Vagina (tissue), 2 donors: ENCODE results near the gene ST8SIA6. TPM values are rescaled to one million over a fixed set of nuclear protein-coding genes. Genes with fewer than 3 reads are reported as not detected.

Experiments used
- DNase-seq, 2 donors: peaks; one replicate each; pipeline ENCODE4 v3.0.0-alpha.2; 2017; ENCODE audit errors: extremely low spot score in 2 of 2
- H3K27ac ChIP-seq: fragments of 200-600 bp; sonication (generic); one replicate; pipeline ENCODE4 v1.5.1; 2019
- H3K27me3 ChIP-seq: fragments of 200-600 bp; sonication (generic); one replicate; pipeline ENCODE4 v1.5.1; 2019
- H3K36me3 ChIP-seq, 2 donors: fragments of 200-600 bp; sonication (generic); one replicate each; pipeline ENCODE4 v1.5.1; 2017 to 2019
- H3K4me1 ChIP-seq: fragments of 200-600 bp; sonication (generic); one replicate; pipeline ENCODE4 v1.5.1; 2019
- H3K4me3 ChIP-seq, 2 donors: fragments of 200-600 bp; sonication (generic); 1 replicate in 1 of 2; 2 replicates in 1 of 2; pipeline ENCODE4 v1.5.1; 2016 to 2019
- H3K9me3 ChIP-seq: fragments of 200-600 bp; sonication (generic); one replicate; pipeline ENCODE4 v1.5.1; 2019
- POLR2A ChIP-seq, 2 donors: fragments of 450-650 bp; IDR thresholded peaks; one replicate each; pipeline ENCODE4 v1.6.1; 2017; ENCODE audit warnings: antibody characterized with exemption in 2 of 2, mild to moderate bottlenecking in 2 of 2, moderate library complexity in 2 of 2
- POLR2AphosphoS5 ChIP-seq, 2 donors: sonication (generic); formaldehyde crosslinking; IDR thresholded peaks; one replicate each; pipeline ENCODE4 v1.9.0; 2017; ENCODE audit warnings: antibody characterized with exemption in 2 of 2, mild to moderate bottlenecking in 2 of 2, low read depth in 1 of 2; ENCODE audit not compliant: insufficient read depth in 1 of 2
- intact Hi-C: fragments of 100-400 bp; cut with DNase I; formaldehyde crosslinking; loops from one replicate; pipeline ENCODE4 v1.15.1; 2023
- small RNA-seq: library from RNA; depleted of rRNA; stranded (forward); fragments of <200 nt; gene quantifications from one replicate; pipeline ENCODE3, GENCODE V24; 2016
- total RNA-seq: library from RNA; depleted of rRNA; stranded (reverse); fragments of >200 nt; gene quantifications from one replicate; pipeline ENCODE4 v1.2.3, GENCODE V29; 2016
- TF ChIP-seq, protein P1 (sequence below), 3 experiments: fragments of 450-650 bp in 2 of 3; fragments of 200-600 bp in 1 of 3; sonication (generic) in 1 of 3; IDR thresholded peaks; one replicate each; pipeline ENCODE4 v1.5.1; 2017 to 2019; ENCODE audit warnings: antibody characterized with exemption in 3 of 3, mild to moderate bottlenecking in 2 of 3, moderate library complexity in 2 of 3

ST8SIA6 gene
- total RNA-seq, 1 donor from 2014 or later = 1.2 TPM

- H3K27ac ChIP-seq = no peak overlapping the region
- H3K4me1 ChIP-seq = no peaks in the 10 kb centered on the region
Measured at GRCh38 chr10:17278607-17279240, 175.7 kb downstream of the ST8SIA6 start.

DNA sequence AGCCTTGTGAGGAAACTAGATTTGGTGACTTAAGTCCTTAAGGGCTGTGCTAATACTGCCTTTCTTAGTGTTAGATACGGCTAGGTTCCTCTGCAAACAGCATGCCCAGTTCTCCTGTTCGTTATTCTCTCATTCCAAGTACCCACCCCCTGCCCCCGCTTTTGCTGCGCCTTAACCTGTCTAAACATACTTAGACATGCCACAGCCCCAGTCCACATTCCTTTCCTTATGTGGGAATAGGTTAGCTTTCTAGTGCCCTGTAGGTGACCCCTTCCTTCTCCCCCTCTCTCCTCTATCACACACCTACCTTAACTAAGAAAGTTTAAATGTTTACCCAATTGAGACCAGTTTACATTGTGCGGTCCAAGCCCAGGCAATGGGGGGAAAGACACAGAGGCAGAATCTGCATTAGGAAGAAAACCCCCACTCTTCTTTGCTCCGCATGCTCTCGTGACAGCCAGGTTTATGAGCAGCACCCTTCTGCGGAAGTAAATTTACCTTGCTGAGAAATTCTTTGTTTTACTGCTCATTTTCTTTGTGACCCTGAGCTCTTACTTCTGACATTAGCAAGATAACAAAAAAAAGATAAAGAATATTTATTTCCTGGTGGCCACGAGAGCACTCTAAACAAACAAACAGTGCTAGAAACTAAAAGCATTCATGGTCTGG, 177.5 kb downstream of the ST8SIA6 start:
- intact Hi-C loops = no loop called here
- no peak overlapping the region for H3K27ac ChIP-seq
- no peaks in the 10 kb centered on the region for H3K9me3 ChIP-seq
- H3K27me3 ChIP-seq = no peaks in the 10 kb centered on the region
- H3K4me1 ChIP-seq = no peaks in the 10 kb centered on the region
- H3K36me3 ChIP-seq = no peaks in the 10 kb centered on the region
- DNase-seq = no peak
- H3K4me3 ChIP-seq = no peak overlapping the region
- TF ChIP-seq POLR2AphosphoS5 (IDR thresholded peaks at IDR 0.05; ENCODE audit: insufficient read depth in 1 of 2, low read depth in 1 of 2) (no peak), POLR2A (IDR thresholded peaks at IDR 0.05) (no peak)
- TF ChIP-seq, protein P1, sequence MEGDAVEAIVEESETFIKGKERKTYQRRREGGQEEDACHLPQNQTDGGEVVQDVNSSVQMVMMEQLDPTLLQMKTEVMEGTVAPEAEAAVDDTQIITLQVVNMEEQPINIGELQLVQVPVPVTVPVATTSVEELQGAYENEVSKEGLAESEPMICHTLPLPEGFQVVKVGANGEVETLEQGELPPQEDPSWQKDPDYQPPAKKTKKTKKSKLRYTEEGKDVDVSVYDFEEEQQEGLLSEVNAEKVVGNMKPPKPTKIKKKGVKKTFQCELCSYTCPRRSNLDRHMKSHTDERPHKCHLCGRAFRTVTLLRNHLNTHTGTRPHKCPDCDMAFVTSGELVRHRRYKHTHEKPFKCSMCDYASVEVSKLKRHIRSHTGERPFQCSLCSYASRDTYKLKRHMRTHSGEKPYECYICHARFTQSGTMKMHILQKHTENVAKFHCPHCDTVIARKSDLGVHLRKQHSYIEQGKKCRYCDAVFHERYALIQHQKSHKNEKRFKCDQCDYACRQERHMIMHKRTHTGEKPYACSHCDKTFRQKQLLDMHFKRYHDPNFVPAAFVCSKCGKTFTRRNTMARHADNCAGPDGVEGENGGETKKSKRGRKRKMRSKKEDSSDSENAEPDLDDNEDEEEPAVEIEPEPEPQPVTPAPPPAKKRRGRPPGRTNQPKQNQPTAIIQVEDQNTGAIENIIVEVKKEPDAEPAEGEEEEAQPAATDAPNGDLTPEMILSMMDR (IDR thresholded peaks at IDR 0.05) = no peak

More at GRCh38 chr10:17278607-17279240, 175.7 kb downstream of the ST8SIA6 start:
- Histone ChIP-seq H3K36me3 (no peaks in the 10 kb centered on the region), H3K27me3 (no peaks in the 10 kb centered on the region), H3K4me3 (no peak overlapping the region), H3K9me3 (peaks cover 6% of the 10 kb centered on the region)
- no peak for TF ChIP-seq POLR2AphosphoS5 (IDR thresholded peaks at IDR 0.05; ENCODE audit: insufficient read depth in 1 of 2, low read depth in 1 of 2)
- no peak for TF ChIP-seq POLR2A (IDR thresholded peaks at IDR 0.05)
- TF ChIP-seq, protein P1 (IDR thresholded peaks at IDR 0.05) = no peak
- intact Hi-C loops = no loop called here
- no peak for DNase-seq

DNA sequence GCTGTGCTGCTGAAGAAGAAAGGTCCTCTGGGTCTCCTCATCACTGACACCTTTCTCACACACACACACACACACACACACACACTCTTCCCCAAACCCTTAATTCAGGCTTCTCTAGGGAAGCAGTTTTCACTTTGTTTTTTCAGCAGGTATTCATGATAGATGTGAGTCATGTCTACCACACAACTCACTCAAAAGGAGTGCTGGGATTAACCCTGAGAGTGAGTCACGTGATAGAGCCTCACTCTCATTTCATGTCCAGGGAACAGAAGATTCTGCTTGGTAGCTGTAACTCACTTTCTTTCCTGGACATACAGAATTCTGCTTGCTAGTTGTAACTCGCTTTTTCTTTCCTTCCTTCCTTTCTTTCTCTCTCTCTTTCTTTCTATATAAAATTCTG, 181.0 kb downstream of the ST8SIA6 start:
- no peak overlapping the region for H3K4me3 ChIP-seq
- intact Hi-C loops = no loop called here
- no peaks in the 10 kb centered on the region for H3K27me3 ChIP-seq
- no peaks in the 10 kb centered on the region for H3K4me1 ChIP-seq
- H3K36me3 ChIP-seq = no peaks in the 10 kb centered on the region
- H3K27ac ChIP-seq = no peak overlapping the region
- no peak for DNase-seq
- H3K9me3 ChIP-seq = no peaks in the 10 kb centered on the region
- TF ChIP-seq, protein P1 (IDR thresholded peaks at IDR 0.05) = no peak
- TF ChIP-seq POLR2A (IDR thresholded peaks at IDR 0.05) (no peak), POLR2AphosphoS5 (IDR thresholded peaks at IDR 0.05; ENCODE audit: insufficient read depth in 1 of 2, low read depth in 1 of 2) (no peak)

DNA sequence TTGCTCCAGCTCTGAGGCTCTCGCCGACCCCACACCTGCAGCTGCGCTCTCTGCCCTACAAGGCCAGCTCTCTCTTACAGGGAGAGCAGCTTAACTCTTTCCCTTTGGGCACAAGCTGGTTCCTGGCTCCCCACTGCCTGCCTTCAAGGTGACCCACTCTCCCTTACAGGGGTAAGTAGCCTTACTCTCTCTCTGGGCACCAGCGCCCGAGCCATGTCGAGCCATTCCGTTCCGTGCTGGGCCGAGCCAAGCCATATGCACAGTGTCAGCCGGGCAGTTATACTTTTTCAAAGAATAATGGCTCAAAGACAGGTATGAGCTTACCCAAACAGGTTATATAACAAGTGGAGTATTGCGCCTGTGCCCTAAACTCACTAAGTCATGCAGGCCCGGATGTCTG, 181.7 kb downstream of the ST8SIA6 start:
- Histone ChIP-seq H3K9me3 (no peaks in the 10 kb centered on the region), H3K4me1 (no peaks in the 10 kb centered on the region), H3K27me3 (no peaks in the 10 kb centered on the region), H3K4me3 (no peak overlapping the region), H3K36me3 (no peaks in the 10 kb centered on the region), H3K27ac (no peak overlapping the region)
- intact Hi-C loops = no loop called here
- TF ChIP-seq POLR2A (IDR thresholded peaks at IDR 0.05) = no peak
- TF ChIP-seq POLR2AphosphoS5 (IDR thresholded peaks at IDR 0.05; ENCODE audit: insufficient read depth in 1 of 2, low read depth in 1 of 2) = no peak
- TF ChIP-seq, protein P1 (IDR thresholded peaks at IDR 0.05) = no peak
- no peak for DNase-seq

Small RNA genes within 50 kb of the gene (small RNA-seq; reads per million reads assigned to genes)
- gene RF00019 = not detected

Other genes starting within 250 kb of the ST8SIA6 start
- 2,692 TPM for gene VIM, start 226.4 kb downstream of the ST8SIA6 start, total RNA-seq
- 6.4 TPM for gene HACD1, start 162.8 kb upstream of the ST8SIA6 start, total RNA-seq
- gene STAM, start 189.6 kb upstream of the ST8SIA6 start, total RNA-seq = 16.0 TPM